Measurements from ENCODE around the gene GPATCH4.
"Not testable (repeated sequence)": the region's sequence is repeated elsewhere in the genome, so short reads cannot be mapped to it uniquely, and the experiment has no call there.

GPATCH4 gene

DNA sequence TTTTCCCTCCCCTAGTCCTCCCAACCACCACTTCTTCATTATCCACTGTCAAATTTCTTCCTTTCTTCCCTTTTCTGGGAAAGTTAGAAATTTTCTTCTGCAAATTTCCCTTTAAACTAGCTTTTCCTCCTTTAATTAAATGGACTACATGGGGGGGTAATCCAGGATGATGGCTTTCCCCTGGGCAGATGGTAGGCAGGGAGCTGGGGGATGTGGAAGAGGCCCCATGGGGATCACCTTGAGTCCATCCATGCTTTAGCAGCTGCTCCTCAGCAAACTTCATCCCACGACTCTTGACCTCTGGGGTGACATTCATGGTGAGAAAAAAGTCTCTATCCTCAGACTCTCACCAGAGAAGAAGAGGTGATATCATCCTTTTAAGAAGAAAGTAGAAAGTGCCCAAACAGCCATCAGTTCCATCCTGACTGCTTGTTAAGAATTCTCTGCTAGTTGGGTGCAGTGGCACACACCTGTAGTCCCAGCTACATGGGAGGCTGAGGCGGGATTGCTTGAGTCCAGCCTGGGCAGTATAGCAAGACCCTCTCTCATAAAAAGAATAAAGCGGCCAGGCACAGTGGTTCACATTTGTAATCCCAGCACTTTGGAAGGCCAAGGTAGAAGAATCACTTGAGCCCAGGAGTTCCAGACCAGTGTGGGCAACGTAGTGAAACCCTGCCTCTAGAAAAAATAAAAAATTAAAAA lies 2.4 kb downstream of the GPATCH4 start:
- DNase-seq (ENCODE audit: low spot score) (no peak), FAIRE-seq (no peak)

DNA sequence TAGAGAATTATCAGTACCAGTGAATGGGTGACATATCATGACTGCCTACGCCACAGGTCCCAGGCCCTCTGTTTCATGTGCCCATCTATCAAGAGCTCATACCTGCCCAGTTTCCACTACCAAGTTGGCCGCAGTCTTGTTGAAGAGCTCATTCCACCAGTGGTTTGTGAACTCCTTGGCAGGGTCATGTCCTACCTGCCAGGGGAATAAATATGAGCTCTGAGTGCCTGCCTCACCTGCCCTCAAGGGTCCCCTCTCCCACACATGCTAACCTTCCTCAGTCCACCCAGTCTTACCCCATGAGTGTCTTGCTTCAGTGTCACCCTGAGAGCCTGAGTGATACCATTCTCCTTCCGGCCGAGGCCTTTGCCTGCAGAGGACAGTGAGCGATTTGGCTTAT lies 3.2 kb downstream of the GPATCH4 start:
- no peak for FAIRE-seq

DNA sequence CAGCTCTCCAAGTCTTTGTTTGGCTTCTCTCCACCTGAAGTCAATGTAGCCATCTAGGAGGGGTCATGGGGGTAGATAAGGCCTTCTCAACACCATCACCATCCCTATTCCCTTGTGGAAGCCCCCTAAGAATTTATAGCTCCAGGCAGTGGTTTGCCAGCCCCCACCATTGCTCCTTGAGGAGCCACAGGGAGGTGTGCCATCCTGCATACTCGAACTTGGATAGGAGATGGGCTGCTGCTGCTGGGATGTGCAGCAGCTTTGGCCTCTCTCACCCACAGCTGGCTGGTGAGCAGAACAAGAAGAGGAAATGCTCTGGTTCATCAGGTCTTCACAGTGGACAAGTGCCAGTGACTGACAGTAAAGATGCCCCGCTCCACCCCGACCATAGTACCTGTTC lies 4.9 kb downstream of the GPATCH4 start:
- DNase-seq (ENCODE audit: low spot score) (no peak), FAIRE-seq (no peak)

More for the DNA sequence above, 3.2 kb downstream of the GPATCH4 start:
- no peak for DNase-seq (ENCODE audit: low spot score)

DNA sequence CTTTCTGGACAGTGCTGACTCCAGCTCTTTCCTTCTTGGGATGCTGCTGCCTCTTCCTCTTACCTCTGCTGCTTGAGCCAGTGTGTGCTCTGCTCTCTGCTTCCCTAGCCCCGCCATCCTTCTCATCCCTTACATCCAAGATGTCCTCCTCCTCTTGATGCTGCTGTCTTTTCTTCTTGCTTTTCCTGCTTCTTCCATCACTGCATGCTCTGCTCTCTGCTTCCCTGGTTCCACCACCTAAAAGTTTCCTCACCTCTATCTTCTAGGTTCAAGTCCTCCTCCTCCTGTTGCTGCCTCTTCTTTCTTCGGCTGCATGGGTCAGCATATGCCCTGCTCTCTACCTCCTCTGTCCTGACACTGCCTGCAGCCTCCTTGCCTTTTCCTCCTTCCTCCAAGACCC lies 6.3 kb downstream of the GPATCH4 start:
- FAIRE-seq (no peak), DNase-seq (ENCODE audit: low spot score) (no peak)

DNA sequence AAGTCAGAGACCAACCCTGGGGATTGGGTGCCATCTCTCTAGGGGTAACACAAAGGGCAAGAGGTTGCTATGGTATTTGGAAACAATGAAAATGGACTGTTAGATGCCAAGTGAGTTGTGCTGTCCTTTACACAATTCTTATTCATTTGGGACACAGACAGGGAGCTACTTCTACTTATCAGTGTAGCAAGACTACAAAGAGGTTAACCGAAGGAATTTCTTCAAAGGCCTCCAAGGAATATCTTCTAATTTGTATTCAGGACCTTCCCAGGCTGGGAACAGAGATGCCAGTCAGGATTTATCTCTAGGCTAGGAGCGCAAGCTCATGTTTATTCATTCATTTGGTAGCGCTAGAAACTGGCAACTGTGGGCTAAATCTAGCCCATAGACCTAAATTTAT lies 7.1 kb downstream of the GPATCH4 start:
- no peak for FAIRE-seq
- DNase-seq (ENCODE audit: low spot score), result no peak

DNA sequence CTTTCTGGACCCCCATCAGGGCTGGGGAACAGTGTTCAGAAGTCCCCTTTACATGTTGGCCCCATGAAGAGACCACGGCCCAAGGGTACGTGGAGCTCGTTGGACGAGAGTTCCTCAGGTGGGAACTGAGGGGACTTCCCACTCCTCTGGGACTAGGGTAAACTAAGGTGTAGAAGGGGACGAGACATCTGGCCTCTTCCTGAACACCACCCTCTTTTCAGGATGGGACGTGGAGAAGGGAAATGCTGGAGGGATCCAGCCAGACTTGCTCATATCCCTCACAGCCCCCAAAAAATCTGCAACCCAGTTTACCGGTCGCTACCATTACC lies 7.7 kb downstream of the GPATCH4 start:
- FAIRE-seq (no peak), DNase-seq (ENCODE audit: low spot score) (no peak)

DNA sequence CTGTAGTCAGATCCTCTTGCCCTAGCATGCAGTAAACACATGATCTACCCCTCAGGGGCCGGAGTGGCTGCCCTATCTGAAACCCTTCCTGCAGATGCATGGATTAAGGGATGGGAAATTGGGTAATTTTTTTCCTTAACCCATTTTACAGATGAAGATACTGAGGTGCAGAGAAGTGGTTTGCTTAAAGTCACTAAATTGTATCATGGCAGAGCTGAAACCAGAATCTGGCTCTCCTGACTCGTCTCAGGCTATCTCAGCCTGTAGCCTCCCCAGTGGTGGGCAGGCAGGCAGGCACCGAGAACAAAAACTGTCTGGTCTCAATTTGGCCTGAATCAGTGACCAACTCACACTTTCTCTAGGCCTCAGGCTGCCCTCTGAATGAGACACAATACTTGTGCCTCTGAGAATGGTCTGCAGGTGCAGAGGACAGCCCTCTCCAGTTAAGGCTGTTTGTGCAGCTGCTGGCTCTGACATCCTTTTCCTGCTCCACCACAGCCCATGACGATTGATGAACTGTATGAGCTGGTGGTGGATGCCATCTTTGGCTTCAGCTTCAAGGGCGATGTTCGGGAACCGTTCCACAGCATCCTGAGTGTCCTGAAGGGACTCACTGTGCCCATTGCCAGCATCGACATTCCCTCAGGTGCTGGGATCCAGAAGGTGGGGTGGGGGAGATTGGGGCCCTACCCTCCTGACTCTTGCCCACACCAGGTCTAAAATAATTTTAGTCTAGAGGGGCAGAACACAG lies 8.2 kb downstream of the GPATCH4 start:
- FAIRE-seq, result no peak
- no peak for DNase-seq (ENCODE audit: low spot score)

DNA sequence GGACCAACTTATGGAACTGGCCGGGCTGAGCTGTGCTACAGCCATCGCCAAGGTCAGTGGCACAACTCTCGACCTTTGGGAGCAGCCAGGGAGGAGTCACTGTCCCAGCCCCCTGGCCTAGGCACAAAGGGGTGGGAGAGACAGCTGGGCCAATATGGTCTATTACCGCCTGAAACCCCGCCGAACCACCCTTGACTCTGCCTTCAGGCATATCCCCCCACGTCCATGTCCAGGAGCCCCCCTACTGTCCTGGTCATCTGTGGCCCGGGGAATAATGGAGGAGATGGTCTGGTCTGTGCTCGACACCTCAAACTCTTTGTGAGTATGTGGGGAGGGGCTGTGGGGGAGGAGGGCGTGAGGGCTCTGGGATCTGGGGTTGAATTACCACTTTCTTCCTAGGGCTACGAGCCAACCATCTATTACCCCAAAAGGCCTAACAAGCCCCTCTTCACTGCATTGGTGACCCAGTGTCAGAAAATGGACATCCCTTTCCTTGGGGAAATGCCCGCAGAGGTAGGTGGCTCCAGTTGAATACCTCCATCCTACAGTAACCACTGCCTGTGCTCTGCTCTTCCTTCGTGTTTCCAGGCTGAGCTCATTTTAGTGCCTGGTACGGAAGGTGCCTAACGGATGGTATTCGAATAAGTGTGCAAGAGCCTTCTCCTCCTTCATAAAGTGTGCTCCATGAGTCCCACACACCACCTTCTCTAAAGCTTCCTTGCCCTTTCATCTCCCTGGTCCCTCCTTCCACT lies 8.9 kb downstream of the GPATCH4 start:
- DNase-seq (ENCODE audit: low spot score) (no peak), FAIRE-seq (no peak)

DNA sequence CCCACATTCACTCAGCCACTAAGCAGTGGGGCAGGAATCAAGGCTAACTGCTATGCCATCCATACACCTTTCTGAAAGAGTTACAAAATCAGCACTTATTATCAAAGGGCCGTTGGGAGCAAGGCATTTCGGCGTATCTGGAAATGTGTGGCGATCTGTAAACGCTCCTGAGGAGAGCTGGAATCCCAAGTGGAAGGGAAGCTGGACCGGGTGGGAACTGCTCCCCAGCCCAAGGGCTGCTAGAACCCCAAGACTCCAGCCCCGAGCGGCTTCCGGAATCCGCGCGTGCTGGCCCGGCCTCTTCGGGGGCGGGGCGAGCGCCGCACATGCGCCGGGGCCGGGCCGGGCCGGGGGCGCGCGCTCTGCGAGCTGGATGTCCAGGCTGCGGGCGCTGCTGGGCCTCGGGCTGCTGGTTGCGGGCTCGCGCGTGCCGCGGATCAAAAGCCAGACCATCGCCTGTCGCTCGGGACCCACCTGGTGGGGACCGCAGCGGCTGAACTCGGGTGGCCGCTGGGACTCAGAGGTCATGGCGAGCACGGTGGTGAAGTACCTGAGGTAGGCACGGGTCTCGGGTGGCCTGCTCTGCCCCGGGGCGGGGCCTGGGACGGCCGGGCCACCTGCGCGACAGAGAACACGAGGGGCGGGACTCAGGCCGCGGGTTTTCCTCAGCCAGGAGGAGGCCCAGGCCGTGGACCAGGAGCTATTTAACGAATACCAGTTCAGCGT lies 9.7 kb downstream of the GPATCH4 start, which contains the start of gene NAXE:
TSS of gene NAXE (plus strand) at position 345 of the 726 bp plus-strand sequence. CDS start at position 374, 29 bp downstream.
- FAIRE-seq, result no peak

DNA sequence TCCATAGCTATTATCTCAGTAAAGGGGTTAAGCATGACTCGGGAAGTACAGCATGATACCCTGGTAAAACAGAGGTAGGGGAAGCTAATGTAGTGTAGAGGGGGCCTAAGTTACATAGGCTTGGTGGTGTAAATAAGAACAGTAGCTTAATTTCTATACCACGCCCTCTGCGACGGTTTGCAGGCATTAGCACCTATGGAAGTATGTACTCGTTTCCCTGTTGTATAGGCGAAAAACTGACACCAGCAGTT lies 10.2 kb downstream of the GPATCH4 start:
- FAIRE-seq (no peak), DNase-seq (ENCODE audit: low spot score) (no peak)

More for the DNA sequence above, 9.7 kb downstream of the GPATCH4 start, which contains the start of gene NAXE:
- peak; percentile 28 for DNase-seq (ENCODE audit: low spot score)

DNA sequence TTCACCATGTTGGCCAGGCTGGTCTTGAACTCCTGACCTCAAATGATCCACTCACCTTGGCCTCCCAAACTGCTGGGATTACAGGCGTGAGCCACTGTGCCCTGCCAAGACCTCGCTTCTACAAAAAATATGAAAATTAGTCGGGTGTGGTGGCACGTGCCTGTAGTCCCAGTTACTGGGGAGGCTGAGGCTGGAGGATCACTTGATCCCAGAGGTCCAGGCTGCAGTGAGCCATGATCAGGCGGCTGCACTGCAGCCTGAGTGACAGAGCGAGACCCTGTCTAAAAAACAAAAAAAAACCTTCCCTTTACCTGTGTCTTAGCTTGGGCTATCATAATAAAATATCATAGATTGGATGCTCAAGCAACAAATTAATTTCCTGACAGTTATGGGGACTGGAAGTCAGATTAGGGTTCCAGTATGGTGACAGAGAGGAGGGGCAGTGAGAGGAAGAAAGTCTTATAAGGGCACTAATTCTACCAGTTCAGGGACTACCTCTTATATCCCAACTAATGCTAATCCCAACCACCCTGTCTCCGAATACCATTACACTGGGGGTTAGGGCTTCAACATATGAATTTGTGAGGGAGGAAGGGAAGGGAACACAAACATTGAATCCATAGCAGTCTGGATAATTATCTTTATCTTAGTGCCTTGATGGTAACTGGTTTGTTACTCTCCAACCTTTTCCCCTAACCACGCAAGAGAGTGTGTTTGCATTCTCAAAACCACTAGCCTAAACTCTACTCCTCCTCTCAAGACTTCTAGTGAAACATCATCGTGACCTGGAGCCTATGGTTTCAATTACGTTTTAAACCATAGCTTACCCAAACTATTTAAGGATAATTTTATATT lies 10.7 kb downstream of the GPATCH4 start:
- FAIRE-seq (no peak), DNase-seq (ENCODE audit: low spot score) (no peak)

DNA sequence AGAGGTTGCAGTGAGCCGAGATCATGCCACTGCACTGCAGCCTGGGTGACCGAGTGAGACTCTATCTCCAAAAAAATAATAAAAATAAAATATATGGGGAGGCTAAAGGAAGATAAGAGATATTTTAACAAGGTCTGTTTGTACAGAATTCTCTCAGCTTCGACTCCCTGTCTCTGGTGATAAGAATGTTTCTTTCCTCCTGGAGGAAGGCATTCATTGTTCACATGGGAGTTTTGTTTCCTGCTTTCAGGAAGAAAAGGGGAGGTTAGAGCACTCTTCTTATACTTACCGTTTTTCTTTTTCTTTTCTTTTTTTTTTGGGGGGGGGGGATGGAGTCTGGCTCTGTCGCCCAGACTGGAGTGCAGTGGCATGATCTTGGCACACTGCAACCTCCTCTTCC lies 11.7 kb downstream of the GPATCH4 start:
- DNase-seq (ENCODE audit: low spot score), result no peak
- FAIRE-seq, result no peak

DNA sequence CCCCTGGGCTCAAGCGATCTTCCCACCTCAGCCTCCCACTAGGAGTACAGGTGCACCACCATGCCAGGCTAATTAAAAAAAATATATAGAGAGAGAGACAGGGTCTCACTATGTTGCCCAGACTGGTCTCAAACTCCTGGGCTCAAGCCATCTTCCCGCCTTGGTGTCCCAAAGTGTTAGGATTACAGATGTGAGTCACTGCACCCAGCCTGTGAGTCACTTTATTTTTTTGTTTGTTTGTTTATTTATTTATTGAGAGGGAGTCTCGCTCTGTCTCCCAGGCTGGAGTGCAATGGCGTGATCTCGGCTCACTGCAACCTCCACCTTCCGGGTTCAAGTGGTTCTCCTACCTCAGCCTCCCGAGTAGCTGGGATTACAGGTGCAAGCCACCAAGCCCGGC lies 13.4 kb downstream of the GPATCH4 start:
- not testable (repeated sequence) for FAIRE-seq; DNase-seq (ENCODE audit: low spot score)

DNA sequence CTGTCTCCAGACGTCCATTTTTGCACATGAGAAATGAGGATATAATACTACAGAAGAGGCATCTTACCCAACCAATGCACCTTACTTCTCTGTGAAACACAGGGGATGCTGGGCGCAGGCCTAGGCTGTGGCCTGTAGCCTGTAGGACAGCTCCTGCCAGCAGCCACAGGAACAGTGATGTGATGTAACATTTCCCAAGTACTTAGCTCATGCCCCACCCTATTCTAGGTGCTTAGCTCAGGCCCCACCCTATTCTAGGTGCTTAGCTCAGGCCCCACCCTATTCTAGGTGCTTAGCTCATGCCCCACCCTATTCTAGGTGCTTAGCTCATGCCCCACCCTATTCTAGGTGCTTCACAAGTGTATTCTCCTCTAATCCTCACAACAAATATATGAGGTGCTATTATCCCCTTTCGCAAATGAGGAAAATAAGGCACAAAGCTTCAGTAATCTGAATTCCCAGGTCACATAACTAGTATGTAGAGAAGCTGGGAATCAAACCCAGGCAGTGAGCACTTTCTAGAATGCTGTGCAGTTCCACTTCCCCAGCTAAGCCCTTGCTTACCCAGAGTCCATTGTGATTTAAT lies 14.3 kb downstream of the GPATCH4 start:
- no peak for FAIRE-seq
- no peak for DNase-seq (ENCODE audit: low spot score)

DNA sequence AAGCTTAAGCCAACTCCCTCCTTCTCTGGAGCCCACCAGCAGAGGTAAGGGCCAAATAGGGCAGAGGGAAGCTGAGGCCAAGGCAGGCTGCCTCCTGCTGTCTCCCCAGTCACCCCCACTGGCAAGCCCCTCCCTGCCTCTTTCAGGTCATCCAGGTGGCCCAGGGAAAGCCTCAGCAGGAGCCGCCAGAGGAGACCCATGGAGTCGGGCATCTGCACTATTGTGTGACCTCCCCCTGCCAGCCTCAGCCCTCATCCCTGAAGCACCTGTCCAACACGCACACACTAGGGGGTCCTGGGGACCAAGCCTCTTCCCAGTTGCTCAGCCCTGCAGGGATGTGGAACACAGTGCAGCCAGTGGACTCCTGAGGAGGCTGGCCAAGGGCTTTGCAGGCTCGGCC lies 15.0 kb downstream of the GPATCH4 start:
- DNase-seq (ENCODE audit: low spot score) (no peak), FAIRE-seq (no peak)

DNA sequence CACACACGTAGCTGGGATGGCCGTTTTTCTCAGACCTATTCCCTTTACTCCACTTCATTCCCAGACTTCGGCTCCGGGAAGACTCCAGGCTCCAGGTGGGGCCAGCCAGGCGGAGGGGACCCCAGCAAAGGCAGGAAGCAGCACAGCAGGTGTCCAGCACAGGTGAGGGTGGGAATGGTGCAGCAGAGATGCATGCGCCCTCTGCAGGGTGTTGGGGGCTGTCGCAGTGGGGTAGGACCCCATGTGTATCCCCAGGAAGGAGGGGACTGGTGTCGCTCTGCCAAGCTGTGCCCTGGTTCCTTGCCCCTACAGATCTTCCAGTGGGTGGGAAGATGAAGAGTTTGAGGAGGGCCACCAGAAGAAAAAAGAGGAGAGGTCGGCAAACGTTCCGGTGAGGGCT lies 16.5 kb downstream of the GPATCH4 start:
- DNase-seq (ENCODE audit: low spot score) (no peak), FAIRE-seq (no peak)

DNA sequence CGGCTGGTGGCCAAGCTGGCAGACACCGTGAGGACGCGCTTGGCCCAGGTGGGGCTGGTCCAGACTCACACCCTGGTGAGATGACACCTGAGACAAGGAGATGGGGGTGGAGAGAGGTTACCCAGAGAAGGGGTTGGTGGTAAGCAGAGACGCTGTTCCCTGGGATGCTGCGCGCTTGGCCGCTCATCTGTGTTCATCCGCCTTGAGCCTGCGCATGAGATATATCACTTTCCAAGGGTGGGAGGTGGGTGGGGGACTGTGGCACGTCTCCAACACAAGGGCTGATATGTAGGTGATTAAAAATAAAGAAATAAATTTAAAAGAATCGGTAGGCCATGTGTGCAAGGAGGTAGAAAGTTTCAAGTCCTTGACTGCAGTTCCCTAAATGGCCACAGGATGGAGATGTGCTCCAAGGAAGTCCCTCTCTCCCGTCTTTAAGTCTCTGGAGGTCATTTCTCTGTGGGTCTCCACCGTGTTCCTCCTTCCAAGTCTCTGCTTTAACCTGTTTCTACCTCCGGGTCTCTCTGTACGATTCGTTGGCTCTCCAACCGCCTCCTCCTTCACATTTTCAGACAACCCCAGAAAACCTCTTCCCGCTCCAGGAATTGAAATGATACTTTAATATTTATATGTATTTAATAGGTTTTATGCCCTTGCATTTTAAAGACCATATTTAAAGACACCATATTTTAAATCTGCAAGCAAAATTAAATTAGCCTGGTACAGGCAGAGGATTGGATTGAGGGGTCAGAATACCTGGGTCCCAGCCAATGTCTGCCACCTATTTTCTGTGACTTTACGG lies 17.3 kb downstream of the GPATCH4 start:
- FAIRE-seq (peak; percentile 15), DNase-seq (ENCODE audit: low spot score) (peak; percentile 70)

DNA sequence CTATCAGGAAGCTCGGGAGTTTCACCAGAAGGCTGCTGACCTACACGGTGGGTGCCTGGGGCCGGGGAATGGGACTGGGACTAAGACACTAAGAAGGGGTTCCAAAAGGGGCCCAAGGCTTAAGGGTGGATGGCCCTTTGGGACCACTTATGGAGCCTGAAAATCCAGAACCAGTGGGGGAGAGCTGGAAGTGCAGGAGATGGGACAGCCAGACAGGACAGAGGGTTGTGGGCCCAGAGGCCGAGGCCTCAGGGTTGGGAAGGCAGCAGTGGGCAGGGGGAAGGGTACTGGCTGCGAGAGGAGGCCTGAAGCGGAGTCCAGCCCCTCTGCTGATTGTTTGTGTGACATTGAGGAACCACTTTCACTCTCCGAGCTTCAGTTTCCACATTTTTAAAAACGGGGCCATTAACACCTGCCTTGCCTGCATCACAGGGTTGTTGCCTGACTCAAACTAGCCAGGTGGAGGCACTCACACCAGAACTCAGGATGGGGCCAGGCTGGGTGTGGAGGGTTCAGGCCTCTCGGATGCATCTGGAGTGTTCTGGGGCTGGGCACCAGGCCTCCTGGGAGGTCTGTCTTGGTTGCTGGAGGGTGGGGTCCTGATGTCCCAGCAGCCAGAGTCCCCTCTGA lies 18.8 kb downstream of the GPATCH4 start:
- DNase-seq (ENCODE audit: low spot score) (no peak), FAIRE-seq (no peak)

DNA sequence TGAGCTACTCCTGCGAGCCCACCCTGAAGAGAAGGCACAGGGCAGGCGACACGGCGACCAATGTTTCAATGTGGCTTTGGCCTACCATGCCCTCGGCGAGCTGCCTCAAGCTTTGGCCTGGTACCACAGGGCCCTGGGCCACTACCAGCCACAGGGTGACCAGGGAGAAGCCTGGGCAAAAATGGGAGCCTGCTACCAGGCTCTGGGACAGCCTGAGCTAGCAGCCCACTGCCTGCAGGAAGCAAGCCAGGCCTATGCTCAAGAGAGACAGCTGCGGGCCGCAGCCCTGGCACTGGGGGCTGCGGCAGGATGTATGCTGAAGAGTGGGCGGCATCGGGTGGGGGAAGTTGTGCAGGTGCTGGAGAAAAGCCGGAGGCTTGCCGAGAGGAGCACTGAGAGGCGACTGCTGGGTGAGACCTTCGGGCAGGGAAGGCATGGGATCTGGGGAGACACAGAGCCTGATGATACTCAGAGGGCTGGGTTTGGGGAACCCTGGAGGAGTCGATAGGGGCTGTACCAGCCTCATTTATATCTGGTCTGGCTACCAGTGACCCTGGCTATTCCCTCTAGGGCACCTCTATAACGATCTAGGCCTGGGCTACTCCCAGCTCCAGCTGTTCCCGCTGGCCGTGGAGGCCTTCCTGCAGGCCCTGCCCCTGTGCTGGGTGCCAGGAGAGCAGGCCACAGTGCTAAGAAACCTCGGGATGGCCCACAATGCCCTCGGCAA lies 19.5 kb downstream of the GPATCH4 start:
- FAIRE-seq, result no peak
- DNase-seq (ENCODE audit: low spot score), result no peak
